ENCODE measurements around the gene VPS50.

DNA sequence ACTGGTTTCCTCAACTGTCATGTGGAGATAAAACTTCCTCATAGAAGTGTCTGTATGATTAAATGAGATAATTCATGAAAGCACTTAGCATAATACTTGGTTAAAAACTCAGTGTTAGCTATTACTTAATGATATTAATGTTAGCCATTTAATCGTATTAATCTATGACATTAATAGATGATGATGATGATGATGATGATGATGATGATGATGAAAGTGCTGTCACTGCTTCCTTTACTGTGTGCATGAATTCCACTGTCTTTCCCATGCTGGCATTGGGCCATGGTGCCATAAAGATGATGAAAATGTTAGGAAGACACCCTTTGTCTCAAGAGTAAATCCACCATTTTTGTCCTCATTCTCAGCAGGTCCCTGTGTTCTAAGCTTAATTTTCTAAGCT, 75.8 kb downstream of the VPS50 start:
- TF ChIP-seq, protein P1, sequence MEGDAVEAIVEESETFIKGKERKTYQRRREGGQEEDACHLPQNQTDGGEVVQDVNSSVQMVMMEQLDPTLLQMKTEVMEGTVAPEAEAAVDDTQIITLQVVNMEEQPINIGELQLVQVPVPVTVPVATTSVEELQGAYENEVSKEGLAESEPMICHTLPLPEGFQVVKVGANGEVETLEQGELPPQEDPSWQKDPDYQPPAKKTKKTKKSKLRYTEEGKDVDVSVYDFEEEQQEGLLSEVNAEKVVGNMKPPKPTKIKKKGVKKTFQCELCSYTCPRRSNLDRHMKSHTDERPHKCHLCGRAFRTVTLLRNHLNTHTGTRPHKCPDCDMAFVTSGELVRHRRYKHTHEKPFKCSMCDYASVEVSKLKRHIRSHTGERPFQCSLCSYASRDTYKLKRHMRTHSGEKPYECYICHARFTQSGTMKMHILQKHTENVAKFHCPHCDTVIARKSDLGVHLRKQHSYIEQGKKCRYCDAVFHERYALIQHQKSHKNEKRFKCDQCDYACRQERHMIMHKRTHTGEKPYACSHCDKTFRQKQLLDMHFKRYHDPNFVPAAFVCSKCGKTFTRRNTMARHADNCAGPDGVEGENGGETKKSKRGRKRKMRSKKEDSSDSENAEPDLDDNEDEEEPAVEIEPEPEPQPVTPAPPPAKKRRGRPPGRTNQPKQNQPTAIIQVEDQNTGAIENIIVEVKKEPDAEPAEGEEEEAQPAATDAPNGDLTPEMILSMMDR (IDR thresholded peaks at IDR 0.05), result no peak
- no peak for TF ChIP-seq POLR2A (IDR thresholded peaks at IDR 0.05; ENCODE audit: low read depth)

All from esophagus muscularis mucosa (tissue), 3 donors.